ENCODE data around the gene CFAP70. TPM values are rescaled to one million over a fixed set of nuclear protein-coding genes. Genes with fewer than 3 reads are reported as not detected.

CFAP70 gene
- total RNA-seq: 1 to 10 TPM in 1 of 2 donors, under 1 TPM in 1; 0.71 to 1.1 TPM

DNA sequence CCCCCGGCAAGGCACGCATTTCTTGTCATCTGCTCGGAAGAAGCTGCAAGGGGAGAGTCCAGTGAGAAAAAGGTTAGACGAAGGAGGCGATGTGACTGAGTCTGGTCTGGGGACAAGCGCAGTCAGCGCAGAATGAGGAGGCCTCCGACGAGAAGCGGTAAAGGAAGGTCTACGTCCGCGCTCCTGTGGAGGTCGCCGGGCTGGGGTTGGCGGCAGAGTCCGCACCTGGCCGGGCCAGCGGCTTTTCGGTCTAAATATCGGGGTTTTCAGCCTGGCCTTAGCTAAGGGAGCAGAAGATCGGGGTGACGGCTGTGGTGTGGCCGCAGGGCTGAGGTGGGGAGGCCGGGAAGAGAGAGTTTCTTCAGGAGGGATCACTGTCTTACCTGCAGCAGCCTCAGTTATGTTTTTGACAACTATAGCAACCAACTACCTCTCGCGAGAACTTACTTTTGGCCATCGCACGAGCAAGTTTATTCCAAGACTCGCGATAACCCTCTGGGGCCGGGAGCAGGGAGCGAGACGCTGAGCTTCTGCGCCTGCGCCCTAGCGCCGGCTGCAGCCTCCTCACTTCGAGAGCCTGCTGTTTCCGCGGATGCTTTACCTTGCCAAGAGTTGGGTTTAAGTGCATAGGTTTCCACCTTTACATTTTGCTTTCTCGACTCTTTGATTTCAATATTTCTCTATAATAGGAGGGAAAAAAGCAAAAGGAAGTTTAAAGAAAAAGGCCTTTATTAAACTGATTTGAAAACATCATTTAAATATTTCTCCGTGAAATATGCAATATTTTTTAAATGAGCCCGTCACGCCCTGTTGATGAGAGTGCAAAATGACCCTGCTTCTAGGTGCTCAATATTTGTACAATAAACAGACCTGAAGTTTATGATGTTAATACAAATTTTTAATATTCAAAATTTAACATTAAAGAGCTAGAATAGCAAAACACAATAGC is at the start of gene CFAP70:
CFAP70 (minus strand) TSS at position 534 of the 949 bp plus-strand sequence. CDS start 4,068 bp downstream, outside the sequence.
- DNase-seq (ENCODE audit: low spot score): peak; percentile 90

GRCh38 chr10:73408061-73408460 is 49.4 kb upstream of the CFAP70 start:
- TF ChIP-seq, protein P1, sequence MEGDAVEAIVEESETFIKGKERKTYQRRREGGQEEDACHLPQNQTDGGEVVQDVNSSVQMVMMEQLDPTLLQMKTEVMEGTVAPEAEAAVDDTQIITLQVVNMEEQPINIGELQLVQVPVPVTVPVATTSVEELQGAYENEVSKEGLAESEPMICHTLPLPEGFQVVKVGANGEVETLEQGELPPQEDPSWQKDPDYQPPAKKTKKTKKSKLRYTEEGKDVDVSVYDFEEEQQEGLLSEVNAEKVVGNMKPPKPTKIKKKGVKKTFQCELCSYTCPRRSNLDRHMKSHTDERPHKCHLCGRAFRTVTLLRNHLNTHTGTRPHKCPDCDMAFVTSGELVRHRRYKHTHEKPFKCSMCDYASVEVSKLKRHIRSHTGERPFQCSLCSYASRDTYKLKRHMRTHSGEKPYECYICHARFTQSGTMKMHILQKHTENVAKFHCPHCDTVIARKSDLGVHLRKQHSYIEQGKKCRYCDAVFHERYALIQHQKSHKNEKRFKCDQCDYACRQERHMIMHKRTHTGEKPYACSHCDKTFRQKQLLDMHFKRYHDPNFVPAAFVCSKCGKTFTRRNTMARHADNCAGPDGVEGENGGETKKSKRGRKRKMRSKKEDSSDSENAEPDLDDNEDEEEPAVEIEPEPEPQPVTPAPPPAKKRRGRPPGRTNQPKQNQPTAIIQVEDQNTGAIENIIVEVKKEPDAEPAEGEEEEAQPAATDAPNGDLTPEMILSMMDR (IDR thresholded peaks at IDR 0.05): no peak

More for the DNA sequence above, at the start of gene CFAP70:
- H3K9me3 ChIP-seq: no peaks in the 10 kb centered on the region
- no peaks in the 10 kb centered on the region for H3K36me3 ChIP-seq
- TF ChIP-seq, protein P1 (IDR thresholded peaks at IDR 0.05): no peak
- peak within 1 kb of the TSS; percentile 66 to 68 for H3K27ac ChIP-seq
- H3K4me1 ChIP-seq: peaks cover 0 to 12% of the 10 kb centered on the region in 2 donors
- H3K4me3 ChIP-seq: peak within 1 kb of the TSS; percentile 79 to 85
- no peaks in the 10 kb centered on the region for H3K27me3 ChIP-seq

GRCh38 chr10:73407495-73407894 is 48.8 kb upstream of the CFAP70 start:
- Histone ChIP-seq H3K36me3 (peaks cover 5% of the 10 kb centered on the region), H3K9me3 (no peaks in the 10 kb centered on the region), H3K27me3 (no peaks in the 10 kb centered on the region), H3K4me1 (peaks cover 0 to 19% of the 10 kb centered on the region in 2 donors), H3K27ac (no peak overlapping the region), H3K4me3 (no peak overlapping the region)
- no peak for DNase-seq (ENCODE audit: low spot score)
- TF ChIP-seq, protein P1 (IDR thresholded peaks at IDR 0.05): no peak

More at GRCh38 chr10:73408061-73408460, 49.4 kb upstream of the CFAP70 start:
- no peak for DNase-seq (ENCODE audit: low spot score)
- H3K4me1 ChIP-seq: peaks cover 0 to 25% of the 10 kb centered on the region in 2 donors
- H3K4me3 ChIP-seq: no peak overlapping the region
- H3K9me3 ChIP-seq: no peaks in the 10 kb centered on the region
- no peaks in the 10 kb centered on the region for H3K27me3 ChIP-seq
- H3K27ac ChIP-seq: no peak overlapping the region
- peaks cover 5% of the 10 kb centered on the region for H3K36me3 ChIP-seq

GRCh38 chr10:73406846-73407245 is 48.2 kb upstream of the CFAP70 start:
- DNase-seq (ENCODE audit: low spot score): no peak
- Histone ChIP-seq H3K9me3 (no peaks in the 10 kb centered on the region), H3K27ac (no peak overlapping the region), H3K4me3 (no peak overlapping the region), H3K4me1 (peaks cover 0 to 13% of the 10 kb centered on the region in 2 donors), H3K36me3 (peaks cover 5% of the 10 kb centered on the region), H3K27me3 (no peaks in the 10 kb centered on the region)
- TF ChIP-seq, protein P1 (IDR thresholded peaks at IDR 0.05): no peak

DNA sequence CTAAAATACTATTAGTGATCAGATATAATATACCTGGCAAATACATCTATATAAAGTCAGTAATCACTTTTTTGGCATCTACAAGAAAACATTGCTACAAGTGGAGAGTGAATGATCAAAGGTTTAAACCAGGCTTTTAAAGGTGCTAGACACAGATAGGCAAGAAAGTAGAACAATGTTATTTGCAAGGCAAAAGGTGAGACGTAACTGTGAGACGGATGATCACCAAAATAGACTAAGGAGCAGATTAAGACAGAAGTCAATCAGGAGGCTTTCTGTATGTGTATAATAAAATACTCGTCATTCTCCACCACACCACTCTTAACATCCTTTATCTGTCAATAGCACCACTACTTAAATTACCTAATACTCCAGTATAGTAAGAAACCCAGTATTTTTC is 46.9 kb upstream of the CFAP70 start:
- no peak overlapping the region for H3K27ac ChIP-seq
- TF ChIP-seq, protein P1 (IDR thresholded peaks at IDR 0.05): no peak
- H3K4me1 ChIP-seq: peaks cover 0 to 11% of the 10 kb centered on the region in 2 donors
- no peak for DNase-seq (ENCODE audit: low spot score)
- H3K4me3 ChIP-seq: no peak overlapping the region
- H3K9me3 ChIP-seq: no peaks in the 10 kb centered on the region
- no peaks in the 10 kb centered on the region for H3K27me3 ChIP-seq
- peaks cover 5% of the 10 kb centered on the region for H3K36me3 ChIP-seq
